RWPE1 (cell line): ENCODE data around the gene PLEK2.
"Not testable (repeated sequence)": the region's sequence is repeated elsewhere in the genome, so short reads cannot be mapped to it uniquely, and the experiment has no call there.

Source experiments
- CTCF ChIA-PET: fragments of 350-600 bp; sonication (Branson Sonifier 250); formaldehyde crosslinking; extraction: SDS; loops from one replicate; lab custom pipeline; 2021; lab: Yijun Ruan, JAX
- POLR2A ChIA-PET: fragments of 400-600 bp; formaldehyde crosslinking; extraction: SDS; loops from one replicate; lab custom pipeline; 2020; ENCODE audit warnings: antibody characterized with exemption; ENCODE audit not compliant: low non-redundant PET; lab: Yijun Ruan, JAX
- DNase-seq: peaks from one replicate; pipeline ENCODE4 v3.0.0; 2012; ENCODE audit warnings: low spot score
- H3K27ac ChIP-seq: fragments of 450-650 bp; 2 replicates; pipeline ENCODE4 v1.5.1; 2017
- TF ChIP-seq, protein P1 (sequence below): fragments of 450-650 bp; conservative IDR thresholded peaks from 2 replicates; pipeline ENCODE4 v1.5.1; 2017; ENCODE audit warnings: low read depth, mild to moderate bottlenecking

Gene PLEK2

GRCh38 chr14:67357186-67357968 is 54.6 kb downstream of the PLEK2 start:
- CTCF ChIA-PET, result interaction anchor here (0.5 to 0.7 kb wide), 2 partner anchors 26 to 848 kb away, joined by 3 read pairs; no protein-coding TSS in a partner anchor
- no peak overlapping the region for H3K27ac ChIP-seq
- POLR2A ChIA-PET, result interaction anchor here (0.6 kb wide), 2 partner anchors 10 to 28 kb away, joined by 3 read pairs; no protein-coding TSS in a partner anchor
- TF ChIP-seq, protein P1, sequence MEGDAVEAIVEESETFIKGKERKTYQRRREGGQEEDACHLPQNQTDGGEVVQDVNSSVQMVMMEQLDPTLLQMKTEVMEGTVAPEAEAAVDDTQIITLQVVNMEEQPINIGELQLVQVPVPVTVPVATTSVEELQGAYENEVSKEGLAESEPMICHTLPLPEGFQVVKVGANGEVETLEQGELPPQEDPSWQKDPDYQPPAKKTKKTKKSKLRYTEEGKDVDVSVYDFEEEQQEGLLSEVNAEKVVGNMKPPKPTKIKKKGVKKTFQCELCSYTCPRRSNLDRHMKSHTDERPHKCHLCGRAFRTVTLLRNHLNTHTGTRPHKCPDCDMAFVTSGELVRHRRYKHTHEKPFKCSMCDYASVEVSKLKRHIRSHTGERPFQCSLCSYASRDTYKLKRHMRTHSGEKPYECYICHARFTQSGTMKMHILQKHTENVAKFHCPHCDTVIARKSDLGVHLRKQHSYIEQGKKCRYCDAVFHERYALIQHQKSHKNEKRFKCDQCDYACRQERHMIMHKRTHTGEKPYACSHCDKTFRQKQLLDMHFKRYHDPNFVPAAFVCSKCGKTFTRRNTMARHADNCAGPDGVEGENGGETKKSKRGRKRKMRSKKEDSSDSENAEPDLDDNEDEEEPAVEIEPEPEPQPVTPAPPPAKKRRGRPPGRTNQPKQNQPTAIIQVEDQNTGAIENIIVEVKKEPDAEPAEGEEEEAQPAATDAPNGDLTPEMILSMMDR, result no peak
- no peak for DNase-seq

- ChIA-PET CTCF (no interaction called here), POLR2A (interaction anchor here (0.6 kb wide), 1 partner anchor 598 kb away, joined by 3 read pairs; no protein-coding TSS in a partner anchor)
- no peak overlapping the region for H3K27ac ChIP-seq
- TF ChIP-seq, protein P1, result no peak
- no peak for DNase-seq
Observed at GRCh38 chr14:67352055-67352454, 59.9 kb downstream of the PLEK2 start.

DNA sequence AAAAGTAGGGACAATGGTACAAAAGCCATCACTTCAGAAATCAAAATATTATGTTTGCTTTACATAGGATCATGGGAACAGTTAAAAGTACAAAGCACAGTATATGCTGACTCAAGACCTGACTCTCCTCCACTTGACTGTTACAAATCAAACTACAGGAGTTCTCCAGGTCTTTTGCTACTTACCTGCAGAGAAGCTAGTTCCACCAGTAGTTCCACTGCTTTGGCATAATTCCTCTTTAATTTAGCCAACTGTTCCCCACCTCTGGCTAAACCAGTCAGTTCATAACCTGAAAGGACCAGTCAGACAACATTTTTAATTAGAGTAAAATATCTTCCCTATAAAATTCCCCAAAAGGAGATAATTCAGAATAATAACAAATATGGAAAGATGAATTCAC is 66.4 kb downstream of the PLEK2 start:
- TF ChIP-seq, protein P1, result no peak
- ChIA-PET POLR2A (no interaction called here), CTCF (interaction anchor here (0.7 to 1.2 kb wide), 2 partner anchors 14 to 40 kb away, joined by 3 to 5 read pairs; partner anchors contain the start of genes ATP6V1D and EIF2S1)
- DNase-seq, result no peak
- no peak overlapping the region for H3K27ac ChIP-seq

DNA sequence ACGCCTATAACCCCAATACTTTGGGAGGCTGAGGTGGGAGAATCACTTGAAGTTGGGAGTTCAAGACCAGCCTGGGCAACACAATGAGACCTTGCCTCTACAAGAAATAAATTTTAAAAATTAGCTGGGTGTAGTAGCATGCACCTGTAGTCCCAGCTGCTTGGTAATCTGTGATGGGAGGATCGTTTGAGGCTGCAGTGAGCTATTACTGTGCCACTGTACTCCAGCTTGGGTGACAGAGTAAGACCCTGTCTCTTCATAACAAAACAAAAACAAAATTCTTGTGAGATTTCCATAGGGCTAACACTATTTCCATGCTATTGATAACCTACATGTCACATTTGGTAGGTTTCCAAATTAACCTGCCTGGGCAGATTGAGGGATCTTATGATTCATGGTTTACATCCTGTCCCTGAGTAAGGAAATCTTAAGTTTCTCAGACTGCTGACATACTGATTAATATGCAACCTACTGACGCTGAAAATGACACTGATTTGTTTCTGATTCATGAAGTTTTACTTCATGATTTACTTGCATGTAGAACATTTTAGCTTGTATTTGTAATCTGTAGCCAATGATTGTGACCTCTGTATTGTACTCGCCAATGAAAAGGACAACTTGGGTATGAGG is 68.2 kb downstream of the PLEK2 start:
- peak; percentile 73 for DNase-seq
- TF ChIP-seq, protein P1, result no peak
- POLR2A ChIA-PET, result no interaction called here
- CTCF ChIA-PET, result interaction anchor here (0.6 to 1.5 kb wide), 3 partner anchors 16 to 58 kb away, joined by 3 to 5 read pairs (median 4); partner anchors contain the start of genes ATP6V1D and EIF2S1
- H3K27ac ChIP-seq, result no peak overlapping the region

- CTCF ChIA-PET, H3K27ac ChIP-seq, POLR2A ChIA-PET, DNase-seq: not testable (repeated sequence)
Observed at GRCh38 chr14:67341231-67341630, 70.7 kb downstream of the PLEK2 start.
